ENCODE results near the gene RAP1B. TPM values are rescaled to one million over a fixed set of nuclear protein-coding genes. Genes with fewer than 3 reads are reported as not detected.
"Not testable (repeated sequence)": the region's sequence is repeated elsewhere in the genome, so short reads cannot be mapped to it uniquely, and the experiment has no call there.

Gene RAP1B
- total RNA-seq, 1 experiment from 2014 or later, result 86.9 TPM

- Mint-ChIP-seq H3K4me1 (peaks cover 3% of the 10 kb centered on the region; the same call in 1 of the 2 replicates), H3K4me3 (no peak overlapping the region), H3K9me3 (no peaks in the 10 kb centered on the region), H3K27me3 (ENCODE audit: low read depth) (no peaks in the 10 kb centered on the region), H3K36me3 (no peaks in the 10 kb centered on the region), H3K27ac (no peak overlapping the region)
- TF ChIP-seq, protein P1, sequence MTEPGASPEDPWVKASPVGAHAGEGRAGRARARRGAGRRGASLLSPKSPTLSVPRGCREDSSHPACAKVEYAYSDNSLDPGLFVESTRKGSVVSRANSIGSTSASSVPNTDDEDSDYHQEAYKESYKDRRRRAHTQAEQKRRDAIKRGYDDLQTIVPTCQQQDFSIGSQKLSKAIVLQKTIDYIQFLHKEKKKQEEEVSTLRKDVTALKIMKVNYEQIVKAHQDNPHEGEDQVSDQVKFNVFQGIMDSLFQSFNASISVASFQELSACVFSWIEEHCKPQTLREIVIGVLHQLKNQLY (CRISPR knock-in tag; IDR thresholded peaks at IDR 0.05), result no peak
- DNase-seq (ENCODE audit: low spot score) (no peak), ATAC-seq (no peak)
- POLR2A ChIA-PET, result no interaction called here
- CTCF ChIA-PET, result no interaction called here
These were observed 63.7 kb downstream of the RAP1B start for GRCh38 chr12:68674376-68674775.

- DNase-seq (ENCODE audit: low spot score), result no peak
- Mint-ChIP-seq H3K9me3 (no peaks in the 10 kb centered on the region), H3K27ac (peak overlapping the region; percentile 82), H3K4me3 (no peak overlapping the region), H3K27me3 (ENCODE audit: low read depth) (no peaks in the 10 kb centered on the region), H3K4me1 (peaks cover 3% of the 10 kb centered on the region; the same call in 1 of the 2 replicates), H3K36me3 (no peaks in the 10 kb centered on the region)
- ChIA-PET POLR2A (no interaction called here), CTCF (no interaction called here)
- no peak for TF ChIP-seq ZNF138 (CRISPR knock-in tag; conservative IDR thresholded peaks at IDR 0.05)
- TF ChIP-seq, protein P2, sequence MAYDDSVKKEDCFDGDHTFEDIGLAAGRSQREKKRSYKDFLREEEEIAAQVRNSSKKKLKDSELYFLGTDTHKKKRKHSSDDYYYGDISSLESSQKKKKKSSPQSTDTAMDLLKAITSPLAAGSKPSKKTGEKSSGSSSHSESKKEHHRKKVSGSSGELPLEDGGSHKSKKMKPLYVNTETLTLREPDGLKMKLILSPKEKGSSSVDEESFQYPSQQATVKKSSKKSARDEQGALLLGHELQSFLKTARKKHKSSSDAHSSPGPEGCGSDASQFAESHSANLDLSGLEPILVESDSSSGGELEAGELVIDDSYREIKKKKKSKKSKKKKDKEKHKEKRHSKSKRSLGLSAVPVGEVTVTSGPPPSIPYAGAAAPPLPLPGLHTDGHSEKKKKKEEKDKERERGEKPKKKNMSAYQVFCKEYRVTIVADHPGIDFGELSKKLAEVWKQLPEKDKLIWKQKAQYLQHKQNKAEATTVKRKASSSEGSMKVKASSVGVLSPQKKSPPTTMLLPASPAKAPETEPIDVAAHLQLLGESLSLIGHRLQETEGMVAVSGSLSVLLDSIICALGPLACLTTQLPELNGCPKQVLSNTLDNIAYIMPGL (CRISPR knock-in tag; IDR thresholded peaks at IDR 0.05), result no peak
- no peak for TF ChIP-seq USF1 (CRISPR knock-in tag; IDR thresholded peaks at IDR 0.05)
- TF ChIP-seq TCF7 (CRISPR knock-in tag; IDR thresholded peaks at IDR 0.05; ENCODE audit: low read depth), result no peak
- no peak for TF ChIP-seq FOXJ3 (CRISPR knock-in tag; IDR thresholded peaks at IDR 0.05; ENCODE audit: borderline replicate concordance)
- TF ChIP-seq, protein P3, sequence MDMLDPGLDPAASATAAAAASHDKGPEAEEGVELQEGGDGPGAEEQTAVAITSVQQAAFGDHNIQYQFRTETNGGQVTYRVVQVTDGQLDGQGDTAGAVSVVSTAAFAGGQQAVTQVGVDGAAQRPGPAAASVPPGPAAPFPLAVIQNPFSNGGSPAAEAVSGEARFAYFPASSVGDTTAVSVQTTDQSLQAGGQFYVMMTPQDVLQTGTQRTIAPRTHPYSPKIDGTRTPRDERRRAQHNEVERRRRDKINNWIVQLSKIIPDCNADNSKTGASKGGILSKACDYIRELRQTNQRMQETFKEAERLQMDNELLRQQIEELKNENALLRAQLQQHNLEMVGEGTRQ (CRISPR knock-in tag; IDR thresholded peaks at IDR 0.05), result no peak
- TF ChIP-seq, protein P4, sequence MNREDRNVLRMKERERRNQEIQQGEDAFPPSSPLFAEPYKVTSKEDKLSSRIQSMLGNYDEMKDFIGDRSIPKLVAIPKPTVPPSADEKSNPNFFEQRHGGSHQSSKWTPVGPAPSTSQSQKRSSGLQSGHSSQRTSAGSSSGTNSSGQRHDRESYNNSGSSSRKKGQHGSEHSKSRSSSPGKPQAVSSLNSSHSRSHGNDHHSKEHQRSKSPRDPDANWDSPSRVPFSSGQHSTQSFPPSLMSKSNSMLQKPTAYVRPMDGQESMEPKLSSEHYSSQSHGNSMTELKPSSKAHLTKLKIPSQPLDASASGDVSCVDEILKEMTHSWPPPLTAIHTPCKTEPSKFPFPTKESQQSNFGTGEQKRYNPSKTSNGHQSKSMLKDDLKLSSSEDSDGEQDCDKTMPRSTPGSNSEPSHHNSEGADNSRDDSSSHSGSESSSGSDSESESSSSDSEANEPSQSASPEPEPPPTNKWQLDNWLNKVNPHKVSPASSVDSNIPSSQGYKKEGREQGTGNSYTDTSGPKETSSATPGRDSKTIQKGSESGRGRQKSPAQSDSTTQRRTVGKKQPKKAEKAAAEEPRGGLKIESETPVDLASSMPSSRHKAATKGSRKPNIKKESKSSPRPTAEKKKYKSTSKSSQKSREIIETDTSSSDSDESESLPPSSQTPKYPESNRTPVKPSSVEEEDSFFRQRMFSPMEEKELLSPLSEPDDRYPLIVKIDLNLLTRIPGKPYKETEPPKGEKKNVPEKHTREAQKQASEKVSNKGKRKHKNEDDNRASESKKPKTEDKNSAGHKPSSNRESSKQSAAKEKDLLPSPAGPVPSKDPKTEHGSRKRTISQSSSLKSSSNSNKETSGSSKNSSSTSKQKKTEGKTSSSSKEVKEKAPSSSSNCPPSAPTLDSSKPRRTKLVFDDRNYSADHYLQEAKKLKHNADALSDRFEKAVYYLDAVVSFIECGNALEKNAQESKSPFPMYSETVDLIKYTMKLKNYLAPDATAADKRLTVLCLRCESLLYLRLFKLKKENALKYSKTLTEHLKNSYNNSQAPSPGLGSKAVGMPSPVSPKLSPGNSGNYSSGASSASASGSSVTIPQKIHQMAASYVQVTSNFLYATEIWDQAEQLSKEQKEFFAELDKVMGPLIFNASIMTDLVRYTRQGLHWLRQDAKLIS (CRISPR knock-in tag; IDR thresholded peaks at IDR 0.05; ENCODE audit: borderline replicate concordance), result no peak
- TF ChIP-seq ZNF532 (CRISPR knock-in tag; IDR thresholded peaks at IDR 0.05; ENCODE audit: borderline replicate concordance), result no peak
- TF ChIP-seq MXD4 (CRISPR knock-in tag; IDR thresholded peaks at IDR 0.05; ENCODE audit: borderline replicate concordance), result no peak
- no peak for TF ChIP-seq RELA (CRISPR knock-in tag; IDR thresholded peaks at IDR 0.05; ENCODE audit: borderline replicate concordance)
- peak; percentile 57 for ATAC-seq
These were observed 64.6 kb downstream of the RAP1B start for GRCh38 chr12:68675101-68675842.

DNA sequence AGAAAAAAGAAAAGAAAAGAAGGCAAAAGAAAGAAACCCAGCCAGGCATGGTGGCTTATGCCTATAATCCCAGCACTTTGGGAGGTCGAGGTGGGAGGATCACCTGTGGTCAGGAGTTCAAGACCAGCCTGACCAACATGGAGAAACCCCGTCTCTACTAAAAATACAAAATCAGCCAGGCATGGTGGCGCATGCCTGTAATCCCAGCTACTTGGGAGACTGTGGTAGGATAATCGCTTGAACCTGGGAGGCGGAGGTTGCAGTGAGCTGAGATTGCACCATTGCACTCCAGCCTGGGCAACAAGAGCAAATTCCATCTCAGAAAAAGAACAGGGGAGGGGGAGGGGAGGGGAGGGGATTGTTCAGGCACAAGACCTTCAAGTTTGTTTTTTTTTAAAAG is 66.2 kb downstream of the RAP1B start:
- DNase-seq (ENCODE audit: low spot score); ATAC-seq; H3K36me3 Mint-ChIP-seq; POLR2A ChIA-PET; H3K27me3 Mint-ChIP-seq (ENCODE audit: low read depth); H3K4me1 Mint-ChIP-seq; H3K9me3 Mint-ChIP-seq; H3K4me3 Mint-ChIP-seq; H3K27ac Mint-ChIP-seq: not testable (repeated sequence)
- CTCF ChIA-PET, result interaction anchor here (0.6 kb wide), 1 partner anchor 314 kb away, joined by 3 read pairs; no protein-coding TSS in a partner anchor
